Body of pancreas (tissue), 4 donors: ENCODE data around the gene SEMA3A. TPM values are rescaled to one million over a fixed set of nuclear protein-coding genes. Genes with fewer than 3 reads are reported as not detected.
A peak's percentile ranks its signal among the peaks of the same experiment; 100 is the strongest.
"Not testable (repeated sequence)": the region's sequence is repeated elsewhere in the genome, so short reads cannot be mapped to it uniquely, and the experiment has no call there.

Experiments
- ATAC-seq: fragments of 150-250 bp; one replicate; pipeline ENCODE4 v1.9.1; 2016
- DNase-seq, 4 donors: peaks; one replicate each; pipeline ENCODE4 v3.0.0-alpha.2; 2019
- H3K27ac ChIP-seq, 4 donors: fragments of 200-600 bp; sonication (generic); 1 replicate in 3 of 4; 2 replicates in 1 of 4; pipeline versions ENCODE4 v1.5.1 to v1.6.1; 2016 to 2019; ENCODE audit warnings: mild to moderate bottlenecking in 1 of 4, mixed read lengths in 1 of 4, moderate library complexity in 1 of 4
- H3K27me3 ChIP-seq, 2 donors: fragments of 200-600 bp; sonication (generic); one replicate each; pipeline ENCODE4 v1.6.0; 2016; ENCODE audit warnings: mild to moderate bottlenecking in 1 of 2
- H3K36me3 ChIP-seq, 2 donors: fragments of 200-600 bp; sonication (generic); replicated peaks in 1 of 2; 2 replicates each; pipeline ENCODE4 v1.5.1; 2016; ENCODE audit warnings: low read depth in 2 of 2; ENCODE audit not compliant: insufficient read depth in 1 of 2
- H3K4me1 ChIP-seq: fragments of 200-600 bp; sonication (generic); one replicate; pipeline ENCODE4 v1.6.0; 2016
- H3K4me3 ChIP-seq, 2 donors: fragments of 200-600 bp; sonication (generic); 1 replicate in 1 of 2; 2 replicates in 1 of 2; pipeline ENCODE4 v1.5.1; 2016 to 2019
- H3K9me3 ChIP-seq, 3 donors: fragments of 200-600 bp; sonication (generic); 1 replicate in 2 of 3; 2 replicates in 1 of 3; pipeline ENCODE4 v1.5.1; 2016
- CTCF ChIP-seq, 7 experiments: fragments of 450-650 bp in 4 of 7; fragments of 200-600 bp in 3 of 7; sonication (generic) in 3 of 7; IDR thresholded peaks; one replicate each; pipeline ENCODE4 v1.5.1; 2016 to 2019; ENCODE audit warnings: antibody characterized with exemption in 7 of 7
- POLR2A ChIP-seq, 3 donors: fragments of 450-650 bp; IDR thresholded peaks; one replicate each; pipeline ENCODE4 v1.6.1; 2016; ENCODE audit warnings: antibody characterized with exemption in 3 of 3, mild to moderate bottlenecking in 2 of 3
- WGBS, 2 donors: methylation state at CpG; one replicate each; pipeline ENCODE4 v1.1.5; 2017; 5-methylcytosine and 5-hydroxymethylcytosine counted together
- intact Hi-C: fragments of 100-400 bp; cut with DNase I; formaldehyde crosslinking; loops from one replicate; pipeline ENCODE4 v1.15.1; 2023
- total RNA-seq, 2 donors: library from RNA; depleted of rRNA; stranded (reverse); fragments of >200 nt; gene quantifications; one replicate each; pipeline ENCODE4 v1.1.0, GENCODE V29; 2016

SEMA3A gene
- 1 to 10 TPM in 1 of 2 donors, under 1 TPM in 1; 0.33 to 2.6 TPM for total RNA-seq

- WGBS, 2 donors, result 0 to 2% methylated on average over 15 of the region's 15 CpGs
- ATAC-seq, result peak; percentile 60
- DNase-seq, result peak in 3 of 4 donors; percentile 15 to 16 (median 15)
- Histone ChIP-seq H3K27ac (no peak within 1 kb of the TSS), H3K9me3 (no peaks in the 10 kb centered on the region), H3K27me3 (peaks cover 0 to 9% of the 10 kb centered on the region in 2 donors), H3K4me3 (no peak within 1 kb of the TSS), H3K36me3 (no peaks in the 10 kb centered on the region), H3K4me1 (peaks cover 6% of the 10 kb centered on the region)
- intact Hi-C loops, result no loop called here
- TF ChIP-seq POLR2A (IDR thresholded peaks at IDR 0.05) (no peak), CTCF (IDR thresholded peaks at IDR 0.05) (peak in 2 of 7 experiments; percentile 5 to 20)
Measured at GRCh38 chr7:84194484-84195271, at the start of gene SEMA3A. Gene SEMA3A (minus strand): TSS chr7:84194789. CDS start chr7:84194586, 203 bp downstream.

GRCh38 chr7:84243037-84243436 is 48.4 kb upstream of the SEMA3A start:
- H3K4me3 ChIP-seq, H3K27ac ChIP-seq, DNase-seq, intact Hi-C loops, H3K27me3 ChIP-seq, H3K4me1 ChIP-seq, H3K9me3 ChIP-seq, ATAC-seq, H3K36me3 ChIP-seq: not testable (repeated sequence)
- WGBS, 2 donors, result 79 to 80% methylated on average over 6 of the region's 6 CpGs

- TF ChIP-seq CTCF (IDR thresholded peaks at IDR 0.05) (no peak), POLR2A (IDR thresholded peaks at IDR 0.05) (no peak)
- Histone ChIP-seq H3K4me1 (no peaks in the 10 kb centered on the region), H3K36me3 (no peaks in the 10 kb centered on the region), H3K27me3 (no peaks in the 10 kb centered on the region), H3K4me3 (no peak overlapping the region), H3K27ac (no peak overlapping the region), H3K9me3 (no peaks in the 10 kb centered on the region)
- ATAC-seq (no peak), DNase-seq (no peak)
- WGBS, 2 donors, result 86 to 92% methylated on average over 6 of the region's 6 CpGs
- intact Hi-C loops, result no loop called here
Measured at GRCh38 chr7:84238596-84238995, 44.0 kb upstream of the SEMA3A start.

- 79 to 82% methylated on average over 1 of the region's 1 CpG for WGBS, 2 donors
- Histone ChIP-seq H3K4me1 (no peaks in the 10 kb centered on the region), H3K4me3 (no peak overlapping the region), H3K27me3 (no peaks in the 10 kb centered on the region), H3K36me3 (no peaks in the 10 kb centered on the region), H3K9me3 (no peaks in the 10 kb centered on the region), H3K27ac (no peak overlapping the region)
- DNase-seq (no peak), ATAC-seq (no peak)
- no peak for TF ChIP-seq CTCF (IDR thresholded peaks at IDR 0.05)
- intact Hi-C loops, result no loop called here
Measured at GRCh38 chr7:84237533-84238173, 43.1 kb upstream of the SEMA3A start.

- no peaks in the 10 kb centered on the region for H3K4me1 ChIP-seq
- ATAC-seq (no peak), DNase-seq (no peak)
- whole genome bisulfite sequencing, 2 donors, result 71 to 77% methylated on average over 3 of the region's 3 CpGs
- H3K36me3 ChIP-seq, result no peaks in the 10 kb centered on the region
- H3K4me3 ChIP-seq, result no peak overlapping the region
- H3K27me3 ChIP-seq, result no peaks in the 10 kb centered on the region
- TF ChIP-seq POLR2A (IDR thresholded peaks at IDR 0.05), result no peak
- TF ChIP-seq CTCF (IDR thresholded peaks at IDR 0.05), result no peak
- intact Hi-C loops, result no loop called here
- no peak overlapping the region for H3K27ac ChIP-seq
- no peaks in the 10 kb centered on the region for H3K9me3 ChIP-seq
Measured at GRCh38 chr7:84236398-84236797, 41.8 kb upstream of the SEMA3A start.
